ENCODE measurements around the gene SFR1.

GRCh38 chr10:104089621-104090020 is 32.4 kb upstream of the SFR1 start:
- TF ChIP-seq CTCF (IDR thresholded peaks at IDR 0.05; ENCODE audit: borderline replicate concordance, extremely low read depth, low read length, poor library complexity, severe bottlenecking) (no peak), EZH2 (IDR thresholded peaks at IDR 0.05; ENCODE audit: borderline replicate concordance, low read depth, low read length, severe bottlenecking) (no peak)

Measured in DND-41 (cell line).